PC-3 (cell line): Measurements from ENCODE around the gene CEP112.

ENCODE experiments used
- EZH2 ChIP-seq: fragments of 300-600 bp; sonication (generic); IDR thresholded peaks from one replicate; pipeline ENCODE4 v1.6.1; 2017; ENCODE audit warnings: antibody characterized with exemption, mild to moderate bottlenecking, low read length; ENCODE audit not compliant: unreplicated experiment
- EZH2phosphoT487 ChIP-seq: fragments of 300-600 bp; sonication (generic); IDR thresholded peaks from 2 replicates; pipeline ENCODE4 v1.6.1; 2018; ENCODE audit warnings: mild to moderate bottlenecking, antibody characterized with exemption, low read length, borderline replicate concordance

DNA sequence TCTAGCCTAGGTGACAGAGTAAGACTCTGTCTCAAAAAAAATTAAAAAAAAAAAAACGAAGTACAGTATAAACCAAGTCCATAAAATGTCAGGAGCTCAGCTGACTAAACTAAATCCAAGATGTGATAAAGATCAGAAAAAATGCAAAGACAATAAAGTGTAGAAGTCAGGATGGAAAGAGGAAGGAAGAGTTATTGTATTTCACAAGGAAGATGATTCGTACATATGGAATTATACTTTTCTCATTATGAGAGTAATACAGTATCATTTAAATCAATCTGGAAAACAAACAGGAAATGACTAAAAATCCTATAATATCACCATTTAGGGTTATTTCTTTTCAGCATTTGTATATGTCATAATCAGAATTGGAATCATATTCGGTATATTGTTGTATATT, 48.7 kb upstream of the CEP112 start:
- no peak for TF ChIP-seq EZH2
- TF ChIP-seq EZH2phosphoT487 = no peak
